Measurements from ENCODE around the gene C16orf46. TPM values are rescaled to one million over a fixed set of nuclear protein-coding genes. Genes with fewer than 3 reads are reported as not detected.

Gene C16orf46
- total RNA-seq, 2 donors from 2014 or later, result 0.40 TPM; not detected in 1

DNA sequence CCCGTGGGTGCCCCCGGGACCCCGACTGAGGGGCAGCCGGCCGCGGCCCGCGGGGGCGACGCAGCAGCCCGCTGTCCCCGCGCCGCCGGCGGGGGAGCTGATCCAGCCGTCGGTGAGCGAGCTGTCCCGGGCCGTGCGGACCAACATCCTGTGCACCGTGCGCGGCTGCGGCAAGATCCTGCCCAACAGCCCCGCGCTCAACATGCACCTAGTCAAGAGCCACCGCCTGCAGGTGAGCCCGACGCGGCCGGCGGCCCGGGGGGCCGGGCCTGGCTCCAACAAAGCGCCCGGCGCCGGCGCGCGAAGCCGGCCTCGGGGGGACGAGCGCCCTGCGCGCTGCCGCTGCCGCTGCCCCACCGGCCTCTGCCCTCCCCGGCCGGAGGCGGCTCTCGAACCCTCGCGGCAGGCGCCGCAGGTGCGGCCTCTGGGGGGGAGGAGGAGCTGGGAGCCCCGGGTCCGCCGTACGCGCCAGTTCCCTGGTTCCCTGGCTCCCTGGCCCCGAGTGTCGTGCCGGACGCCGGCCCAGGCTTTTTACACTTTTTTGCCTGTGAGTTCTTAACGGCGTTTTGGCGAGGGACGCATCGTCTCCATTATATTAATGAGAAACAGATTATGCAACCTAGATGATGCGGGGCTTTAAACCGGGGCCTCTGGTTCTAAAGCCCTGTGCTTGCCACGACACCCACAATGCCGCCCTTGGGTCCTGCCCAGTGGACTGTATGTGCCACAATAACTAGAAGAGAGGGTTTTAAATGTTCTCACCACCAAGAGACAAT lies 40.9 kb downstream of the C16orf46 start:
- Histone ChIP-seq H3K9me3 (no peaks in the 10 kb centered on the region), H3K36me3 (no peaks in the 10 kb centered on the region)
- TF ChIP-seq, protein P1, sequence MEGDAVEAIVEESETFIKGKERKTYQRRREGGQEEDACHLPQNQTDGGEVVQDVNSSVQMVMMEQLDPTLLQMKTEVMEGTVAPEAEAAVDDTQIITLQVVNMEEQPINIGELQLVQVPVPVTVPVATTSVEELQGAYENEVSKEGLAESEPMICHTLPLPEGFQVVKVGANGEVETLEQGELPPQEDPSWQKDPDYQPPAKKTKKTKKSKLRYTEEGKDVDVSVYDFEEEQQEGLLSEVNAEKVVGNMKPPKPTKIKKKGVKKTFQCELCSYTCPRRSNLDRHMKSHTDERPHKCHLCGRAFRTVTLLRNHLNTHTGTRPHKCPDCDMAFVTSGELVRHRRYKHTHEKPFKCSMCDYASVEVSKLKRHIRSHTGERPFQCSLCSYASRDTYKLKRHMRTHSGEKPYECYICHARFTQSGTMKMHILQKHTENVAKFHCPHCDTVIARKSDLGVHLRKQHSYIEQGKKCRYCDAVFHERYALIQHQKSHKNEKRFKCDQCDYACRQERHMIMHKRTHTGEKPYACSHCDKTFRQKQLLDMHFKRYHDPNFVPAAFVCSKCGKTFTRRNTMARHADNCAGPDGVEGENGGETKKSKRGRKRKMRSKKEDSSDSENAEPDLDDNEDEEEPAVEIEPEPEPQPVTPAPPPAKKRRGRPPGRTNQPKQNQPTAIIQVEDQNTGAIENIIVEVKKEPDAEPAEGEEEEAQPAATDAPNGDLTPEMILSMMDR (IDR thresholded peaks at IDR 0.05), result no peak

DNA sequence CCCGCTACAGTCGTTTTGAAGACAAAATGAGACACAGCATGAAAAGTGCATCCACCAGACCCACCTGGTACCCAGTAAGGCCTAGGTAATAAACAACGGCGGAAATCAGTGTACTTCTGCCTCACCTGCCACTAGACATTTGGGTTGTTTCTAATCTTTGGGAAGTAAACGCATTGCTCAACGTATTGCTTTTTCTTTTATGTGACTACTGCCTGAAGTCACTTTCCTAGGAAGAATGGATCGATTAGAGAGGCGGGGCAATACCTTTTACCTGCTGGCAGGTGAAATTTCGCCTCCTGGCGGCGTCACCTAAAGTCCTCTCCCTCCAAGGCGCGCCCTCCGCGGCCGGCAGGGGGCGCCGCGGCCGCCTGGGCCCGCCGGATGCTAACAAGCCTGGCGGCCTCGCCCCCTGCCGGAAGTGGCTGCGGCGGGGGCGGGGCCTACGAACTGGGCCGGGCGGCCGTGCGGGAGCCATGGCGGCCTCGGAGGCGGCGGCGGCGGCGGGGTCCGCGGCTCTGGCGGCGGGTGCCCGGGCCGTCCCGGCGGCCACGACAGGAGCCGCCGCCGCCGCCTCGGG lies 41.6 kb downstream of the C16orf46 start, which contains the start of gene ATMIN:
TSS of gene ATMIN (plus strand) at position 445 of the 577 bp plus-strand sequence. CDS start at position 474, 29 bp downstream.
- no peaks in the 10 kb centered on the region for H3K4me1 ChIP-seq
- intact Hi-C loops (cut with DNase I), result loop anchor here (10.0 kb wide), 1 partner anchor 699 kb away; no protein-coding TSS in a partner anchor
- no peaks in the 10 kb centered on the region for H3K36me3 ChIP-seq
- peak within 1 kb of the TSS; percentile 82 to 90 for H3K9ac ChIP-seq (ENCODE audit: low read depth in 2 of 2, low read length in 2 of 2)
- peak within 1 kb of the TSS; percentile 73 for H3K4me3 ChIP-seq
- no peaks in the 10 kb centered on the region for H3K27me3 ChIP-seq
- TF ChIP-seq, protein P1 (IDR thresholded peaks at IDR 0.05), result peak; percentile 79
- no peaks in the 10 kb centered on the region for H3K9me3 ChIP-seq
- peak; percentile 87 for DNase-seq
- H3K27ac ChIP-seq, result no peak within 1 kb of the TSS

More for the DNA sequence above, 40.9 kb downstream of the C16orf46 start:
- H3K9ac ChIP-seq (ENCODE audit: low read depth in 2 of 2, low read length in 2 of 2), result peak overlapping the region; percentile 82 to 90
- no peak overlapping the region for H3K27ac ChIP-seq
- intact Hi-C loops (cut with DNase I), result loop anchor here (10.0 kb wide), 1 partner anchor 699 kb away; no protein-coding TSS in a partner anchor
- no peaks in the 10 kb centered on the region for H3K27me3 ChIP-seq
- peak; percentile 27 for DNase-seq
- H3K4me1 ChIP-seq, result no peaks in the 10 kb centered on the region
- H3K4me3 ChIP-seq, result peak overlapping the region; percentile 73

DNA sequence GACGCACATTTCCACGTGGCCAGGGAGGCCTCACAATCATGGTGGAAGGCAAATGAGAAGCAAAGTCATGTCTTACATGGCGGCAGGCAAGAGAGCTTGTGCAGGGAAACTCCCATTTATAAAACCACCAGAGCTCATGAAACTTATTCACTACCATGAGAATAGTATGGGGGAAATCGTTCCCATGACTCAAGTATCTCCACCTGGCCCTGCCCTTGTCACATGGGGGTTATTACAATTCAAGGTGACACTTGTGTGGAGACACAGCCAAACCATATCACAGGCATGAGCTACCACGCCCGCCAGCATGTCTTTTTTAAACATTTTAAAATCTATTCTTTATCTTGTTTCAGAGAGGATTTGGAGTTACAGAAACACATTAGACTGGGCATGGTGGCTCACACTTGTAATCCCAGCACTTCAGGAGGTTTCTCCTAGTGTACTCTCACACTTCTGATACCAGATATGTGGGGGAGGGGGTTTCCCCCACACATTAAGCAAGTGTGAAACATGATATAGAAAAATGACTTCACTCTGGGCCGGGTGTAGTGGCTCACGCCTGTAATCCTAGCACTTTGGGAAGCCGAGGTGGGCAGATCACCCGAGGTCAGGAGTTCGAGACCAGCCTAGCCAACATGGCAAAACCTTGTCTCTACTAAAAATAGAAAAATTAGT lies 47.0 kb downstream of the C16orf46 start:
- H3K4me3 ChIP-seq, result no peak overlapping the region
- H3K9ac ChIP-seq (ENCODE audit: low read depth in 2 of 2, low read length in 2 of 2), result no peak overlapping the region
- no peaks in the 10 kb centered on the region for H3K27me3 ChIP-seq
- no peaks in the 10 kb centered on the region for H3K4me1 ChIP-seq
- no peak overlapping the region for H3K27ac ChIP-seq
- intact Hi-C loops (cut with DNase I), result loop anchor here (10.0 kb wide), 1 partner anchor 705 kb away; no protein-coding TSS in a partner anchor
- no peak for DNase-seq
- TF ChIP-seq, protein P1 (IDR thresholded peaks at IDR 0.05), result no peak
- no peaks in the 10 kb centered on the region for H3K36me3 ChIP-seq
- no peaks in the 10 kb centered on the region for H3K9me3 ChIP-seq

DNA sequence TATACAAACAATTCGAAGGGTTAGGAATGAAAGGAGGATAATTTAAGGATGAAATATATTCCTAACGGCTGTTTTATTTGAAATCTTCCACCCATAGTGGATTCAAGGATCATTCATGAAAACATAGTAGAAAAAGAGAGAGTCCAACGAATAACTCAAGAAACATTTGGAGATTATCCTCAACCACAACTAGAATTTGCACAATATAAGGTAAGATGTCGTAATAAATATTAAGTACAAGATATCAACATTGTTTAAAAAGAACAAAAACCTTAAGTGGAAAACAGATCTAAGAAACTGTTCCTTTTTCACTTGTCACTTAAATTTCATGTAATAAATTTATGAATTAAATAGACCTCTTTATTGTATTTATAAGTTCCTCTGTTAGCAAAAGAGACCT lies 50.6 kb downstream of the C16orf46 start:
- no peak overlapping the region for H3K4me3 ChIP-seq
- intact Hi-C loops (cut with DNase I), result no loop called here
- no peaks in the 10 kb centered on the region for H3K9me3 ChIP-seq
- DNase-seq, result no peak
- H3K27ac ChIP-seq, result no peak overlapping the region
- no peaks in the 10 kb centered on the region for H3K4me1 ChIP-seq
- TF ChIP-seq, protein P1 (IDR thresholded peaks at IDR 0.05), result no peak
- no peak overlapping the region for H3K9ac ChIP-seq (ENCODE audit: low read depth in 2 of 2, low read length in 2 of 2)
- H3K36me3 ChIP-seq, result no peaks in the 10 kb centered on the region
- H3K27me3 ChIP-seq, result no peaks in the 10 kb centered on the region

DNA sequence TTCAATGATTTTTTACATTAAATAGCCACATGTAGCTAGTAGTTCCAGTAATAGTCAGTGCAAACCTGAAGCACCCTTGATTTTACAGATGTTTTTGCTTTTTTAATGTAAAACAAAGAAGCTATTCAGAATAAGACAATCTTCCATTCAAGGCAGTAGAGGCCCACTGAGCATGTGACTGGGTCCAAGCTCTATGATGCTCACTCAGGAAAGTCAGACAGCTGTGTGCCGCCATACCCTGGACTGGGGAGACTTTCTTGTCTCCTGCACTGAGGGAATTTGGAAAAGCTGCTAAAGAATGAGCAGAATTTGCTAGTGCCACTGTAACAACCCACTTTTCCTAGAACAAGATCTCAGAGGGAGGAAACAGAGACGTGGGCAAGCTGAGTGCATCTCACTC lies 58.5 kb downstream of the C16orf46 start:
- H3K4me1 ChIP-seq, result no peaks in the 10 kb centered on the region
- no peak for DNase-seq
- H3K9ac ChIP-seq (ENCODE audit: low read depth in 2 of 2, low read length in 2 of 2), result no peak overlapping the region
- intact Hi-C loops (cut with DNase I), result no loop called here
- H3K9me3 ChIP-seq, result no peaks in the 10 kb centered on the region
- H3K27ac ChIP-seq, result no peak overlapping the region
- TF ChIP-seq, protein P1 (IDR thresholded peaks at IDR 0.05), result no peak
- H3K36me3 ChIP-seq, result no peaks in the 10 kb centered on the region
- no peaks in the 10 kb centered on the region for H3K27me3 ChIP-seq
- no peak overlapping the region for H3K4me3 ChIP-seq

Measured in colonic mucosa (tissue), 4 donors.